ENCODE measurements around the gene KIF12. TPM values are rescaled to one million over a fixed set of nuclear protein-coding genes. Genes with fewer than 3 reads are reported as not detected.

KIF12 gene
- total and polyA plus RNA-seq, 2 of the 13 experiments (the other 11 are each of a cell fraction or from before 2014, with no cell fraction given), result 1.8 to 12.5 TPM

- TF ChIP-seq ZNF331 (CRISPR knock-in tag; IDR thresholded peaks at IDR 0.05) (peak; percentile 77; the same call in 1 of the 2 replicates), FOXA1 (IDR thresholded peaks at IDR 0.05) (no peak), FOXA1 (CRISPR knock-in tag; IDR thresholded peaks at IDR 0.05) (peak; percentile 28; the same call in 1 of the 2 replicates), KDM3A (CRISPR knock-in tag; IDR thresholded peaks at IDR 0.05; ENCODE audit: low read depth) (peak; percentile 97), HNF4A (CRISPR knock-in tag; IDR thresholded peaks at IDR 0.05) (peak; percentile 43; the same call in 1 of the 2 replicates), ZSCAN25 (CRISPR knock-in tag; IDR thresholded peaks at IDR 0.05) (peak; percentile 76; the same call in 1 of the 2 replicates), ZNF263 (CRISPR knock-in tag; IDR thresholded peaks at IDR 0.05) (peak; percentile 75), ARID4A (CRISPR knock-in tag; IDR thresholded peaks at IDR 0.05; ENCODE audit: borderline replicate concordance) (peak; percentile 54; the same call in 1 of the 2 replicates), STAT5B (CRISPR knock-in tag; IDR thresholded peaks at IDR 0.05) (no peak), RBAK (CRISPR knock-in tag; IDR thresholded peaks at IDR 0.05) (peak; percentile 88), ZNF772 (CRISPR knock-in tag; IDR thresholded peaks at IDR 0.05) (peak; percentile 82; the same call in 1 of the 2 replicates), SALL1 (CRISPR knock-in tag; IDR thresholded peaks at IDR 0.05) (peak; percentile 79), YY1 (IDR thresholded peaks at IDR 0.05; ENCODE audit: insufficient read depth, insufficient replicate concordance, low read depth, low read length) (peak; percentile 39), ZBTB26 (CRISPR knock-in tag; IDR thresholded peaks at IDR 0.05; ENCODE audit: borderline replicate concordance) (0 out of 2 replicates have a peak, but pooled peaks have one; percentile 78), RXRA (CRISPR knock-in tag; IDR thresholded peaks at IDR 0.05) (peak; percentile 52; the same call in 1 of the 2 replicates), ZNF350 (CRISPR knock-in tag; IDR thresholded peaks at IDR 0.05; ENCODE audit: borderline replicate concordance, low read depth) (peak; percentile 4; the same call in 1 of the 2 replicates), MNT (IDR thresholded peaks at IDR 0.05) (no peak), GABPB1 (CRISPR knock-in tag; IDR thresholded peaks at IDR 0.05) (peak; percentile 62)
- TF ChIP-seq, protein P1, sequence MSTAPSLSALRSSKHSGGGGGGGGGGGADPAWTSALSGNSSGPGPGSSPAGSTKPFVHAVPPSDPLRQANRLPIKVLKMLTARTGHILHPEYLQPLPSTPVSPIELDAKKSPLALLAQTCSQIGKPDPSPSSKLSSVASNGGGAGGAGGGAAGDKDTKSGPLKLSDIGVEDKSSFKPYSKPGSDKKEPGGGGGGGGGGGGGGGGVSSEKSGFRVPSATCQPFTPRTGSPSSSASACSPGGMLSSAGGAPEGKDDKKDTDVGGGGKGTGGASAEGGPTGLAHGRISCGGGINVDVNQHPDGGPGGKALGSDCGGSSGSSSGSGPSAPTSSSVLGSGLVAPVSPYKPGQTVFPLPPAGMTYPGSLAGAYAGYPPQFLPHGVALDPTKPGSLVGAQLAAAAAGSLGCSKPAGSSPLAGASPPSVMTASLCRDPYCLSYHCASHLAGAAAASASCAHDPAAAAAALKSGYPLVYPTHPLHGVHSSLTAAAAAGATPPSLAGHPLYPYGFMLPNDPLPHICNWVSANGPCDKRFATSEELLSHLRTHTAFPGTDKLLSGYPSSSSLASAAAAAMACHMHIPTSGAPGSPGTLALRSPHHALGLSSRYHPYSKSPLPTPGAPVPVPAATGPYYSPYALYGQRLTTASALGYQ (CRISPR knock-in tag; IDR thresholded peaks at IDR 0.05), result peak; percentile 40; the same call in 1 of the 2 replicates
- TF ChIP-seq, protein P2, sequence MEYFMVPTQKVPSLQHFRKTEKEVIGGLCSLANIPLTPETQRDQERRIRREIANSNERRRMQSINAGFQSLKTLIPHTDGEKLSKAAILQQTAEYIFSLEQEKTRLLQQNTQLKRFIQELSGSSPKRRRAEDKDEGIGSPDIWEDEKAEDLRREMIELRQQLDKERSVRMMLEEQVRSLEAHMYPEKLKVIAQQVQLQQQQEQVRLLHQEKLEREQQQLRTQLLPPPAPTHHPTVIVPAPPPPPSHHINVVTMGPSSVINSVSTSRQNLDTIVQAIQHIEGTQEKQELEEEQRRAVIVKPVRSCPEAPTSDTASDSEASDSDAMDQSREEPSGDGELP (IDR thresholded peaks at IDR 0.05; ENCODE audit: borderline replicate concordance, low read depth), result peak; percentile 93
These were observed 9.1 kb upstream of the KIF12 start (continued) for GRCh38 chr9:114108016-114108833.
